HFF-Myc (cell line): ENCODE data around the gene OPRM1.
A peak's percentile ranks its signal among the peaks of the same experiment; 100 is the strongest.

ENCODE experiments used
- DNase-seq: peaks from one replicate; pipeline ENCODE4 v3.0.0-alpha.2; 2011; ENCODE audit warnings: low read depth; ENCODE audit errors: extremely low read depth
- H3K4me3 ChIP-seq: replicated peaks from 2 replicates; pipeline ENCODE4 v1.5.1; 2011; ENCODE audit warnings: low read depth, mild to moderate bottlenecking, control low read depth, low read length
- CTCF ChIP-seq: IDR thresholded peaks from 2 replicates; pipeline ENCODE4 v1.5.1; 2012; ENCODE audit warnings: mild to moderate bottlenecking, low read depth, low read length, control low read depth; ENCODE audit errors: missing control alignments

Gene OPRM1

GRCh38 chr6:154230910-154231595 lies 192.0 kb downstream of the OPRM1 start:
- no peak for DNase-seq
- no peak overlapping the region for H3K4me3 ChIP-seq
- TF ChIP-seq CTCF: no peak

GRCh38 chr6:154232013-154232910 lies 193.2 kb downstream of the OPRM1 start:
- H3K4me3 ChIP-seq: no peak overlapping the region
- TF ChIP-seq CTCF: no peak
- DNase-seq: peak; percentile 11

GRCh38 chr6:154233383-154233782 lies 194.3 kb downstream of the OPRM1 start:
- no peak overlapping the region for H3K4me3 ChIP-seq
- no peak for TF ChIP-seq CTCF
- no peak for DNase-seq

- no peak for TF ChIP-seq CTCF
Measured at GRCh38 chr6:154234019-154234772, 195.2 kb downstream of the OPRM1 start.

GRCh38 chr6:154236646-154237301 lies 197.7 kb downstream of the OPRM1 start:
- H3K4me3 ChIP-seq: no peak overlapping the region

More at GRCh38 chr6:154234019-154234772, 195.2 kb downstream of the OPRM1 start:
- H3K4me3 ChIP-seq: no peak overlapping the region
- no peak for DNase-seq

More at GRCh38 chr6:154236646-154237301, 197.7 kb downstream of the OPRM1 start:
- DNase-seq: no peak
- TF ChIP-seq CTCF: no peak
